Measurements from ENCODE around the gene UFD1. TPM values are rescaled to one million over a fixed set of nuclear protein-coding genes. Genes with fewer than 3 reads are reported as not detected.

UFD1 gene, protein sequence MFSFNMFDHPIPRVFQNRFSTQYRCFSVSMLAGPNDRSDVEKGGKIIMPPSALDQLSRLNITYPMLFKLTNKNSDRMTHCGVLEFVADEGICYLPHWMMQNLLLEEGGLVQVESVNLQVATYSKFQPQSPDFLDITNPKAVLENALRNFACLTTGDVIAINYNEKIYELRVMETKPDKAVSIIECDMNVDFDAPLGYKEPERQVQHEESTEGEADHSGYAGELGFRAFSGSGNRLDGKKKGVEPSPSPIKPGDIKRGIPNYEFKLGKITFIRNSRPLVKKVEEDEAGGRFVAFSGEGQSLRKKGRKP
- total RNA-seq = 10 to 100 TPM; 27.9 to 56.1 (median 52.5) TPM

DNA sequence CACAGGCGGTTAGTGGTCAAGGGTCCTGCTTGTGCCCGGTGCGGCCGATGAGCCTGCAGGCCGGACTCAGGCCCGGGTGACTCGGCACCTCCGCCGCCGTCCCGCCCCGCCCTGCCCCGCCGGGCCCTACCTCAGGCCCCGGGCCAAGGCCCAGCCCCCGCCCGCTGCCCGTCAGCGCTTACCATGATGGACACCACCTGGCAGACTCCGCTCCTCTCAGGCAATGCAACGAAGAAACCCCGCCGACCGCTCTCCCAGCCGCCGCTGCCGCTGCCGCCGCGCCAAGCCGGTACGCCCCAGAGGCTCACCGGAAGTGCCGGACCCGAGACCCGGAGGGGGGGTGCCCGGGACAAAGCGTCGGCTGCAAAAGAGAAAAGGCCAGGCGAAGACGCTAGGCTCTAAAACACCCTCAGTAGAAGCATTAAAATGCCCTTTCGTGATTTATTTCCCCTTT, at the start of gene UFD1:
Gene UFD1 (minus strand): TSS at position 293 of the 454 bp plus-strand sequence. CDS start 108 bp downstream, at position 185.
- H3K4me3 ChIP-seq = peak within 1 kb of the TSS; percentile 75
- peak within 1 kb of the TSS; percentile 97 for H3K27ac ChIP-seq
- H3K36me3 ChIP-seq = peaks cover 8% of the 10 kb centered on the region
- peak; percentile 86 to 90 for DNase-seq (ENCODE audit: low spot score in 2 of 2)
- H3K9me3 ChIP-seq = no peaks in the 10 kb centered on the region
- H3K4me1 ChIP-seq = peaks cover 48% of the 10 kb centered on the region
- no peak for TF ChIP-seq CTCF (IDR thresholded peaks at IDR 0.05)
- no peak for TF ChIP-seq POLR2A (IDR thresholded peaks at IDR 0.05)
- peak in 2 of 3 donors; percentile 59 to 82 for TF ChIP-seq POLR2AphosphoS5 (IDR thresholded peaks at IDR 0.05)
- H3K27me3 ChIP-seq = no peaks in the 10 kb centered on the region
- WGBS = 0% methylated on average over 16 of the region's 42 CpGs

GRCh38 chr22:19527861-19528417, 48.9 kb upstream of the UFD1 start:
- 89% methylated on average over 17 of the region's 17 CpGs for WGBS
- Histone ChIP-seq H3K36me3 (no peaks in the 10 kb centered on the region), H3K9me3 (no peaks in the 10 kb centered on the region), H3K4me1 (peaks cover 18% of the 10 kb centered on the region), H3K4me3 (no peak overlapping the region), H3K27me3 (peaks cover 40% of the 10 kb centered on the region), H3K27ac (no peak overlapping the region)
- TF ChIP-seq POLR2A (IDR thresholded peaks at IDR 0.05) (no peak), CTCF (IDR thresholded peaks at IDR 0.05) (no peak), POLR2AphosphoS5 (IDR thresholded peaks at IDR 0.05) (no peak), EP300 (IDR thresholded peaks at IDR 0.05) (no peak)
- peak in 1 of 2 donors; percentile 55 for DNase-seq (ENCODE audit: low spot score in 2 of 2)

GRCh38 chr22:19527321-19527721, 48.3 kb upstream of the UFD1 start:
- Histone ChIP-seq H3K27ac (no peak overlapping the region), H3K4me3 (no peak overlapping the region), H3K9me3 (no peaks in the 10 kb centered on the region), H3K36me3 (no peaks in the 10 kb centered on the region), H3K4me1 (peaks cover 19% of the 10 kb centered on the region), H3K27me3 (peaks cover 46% of the 10 kb centered on the region)
- TF ChIP-seq EP300 (IDR thresholded peaks at IDR 0.05) (no peak), POLR2AphosphoS5 (IDR thresholded peaks at IDR 0.05) (no peak), POLR2A (IDR thresholded peaks at IDR 0.05) (no peak), CTCF (IDR thresholded peaks at IDR 0.05) (no peak)
- peak in 1 of 2 donors; percentile 56 for DNase-seq (ENCODE audit: low spot score in 2 of 2)
- WGBS = 87% methylated on average over 5 of the region's 5 CpGs

DNA sequence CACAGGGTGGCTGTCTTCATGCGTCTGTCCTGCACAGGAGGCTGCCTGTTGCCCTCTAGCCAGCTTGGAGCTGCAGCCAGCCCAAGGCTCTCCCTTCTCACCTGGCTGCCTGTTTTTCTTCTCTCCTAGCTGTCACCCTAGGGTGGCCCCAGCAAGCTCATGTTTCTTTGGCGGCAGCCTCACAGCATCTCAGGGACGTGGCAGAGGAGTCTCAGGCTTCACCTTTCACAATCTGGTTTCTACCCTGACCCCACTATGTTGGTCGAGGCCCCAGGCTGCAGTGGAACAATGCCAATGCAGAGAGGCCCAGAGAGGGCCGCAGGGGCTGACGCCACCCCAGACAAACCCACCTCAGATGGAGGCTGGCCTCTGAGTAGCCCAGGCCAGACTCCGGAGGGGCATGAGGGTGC, 47.7 kb upstream of the UFD1 start:
- Histone ChIP-seq H3K4me3 (no peak overlapping the region), H3K9me3 (no peaks in the 10 kb centered on the region), H3K4me1 (peaks cover 19% of the 10 kb centered on the region), H3K36me3 (no peaks in the 10 kb centered on the region), H3K27ac (no peak overlapping the region), H3K27me3 (peaks cover 46% of the 10 kb centered on the region)
- WGBS = 92% methylated on average over 6 of the region's 7 CpGs
- peak in 1 of 2 donors; percentile 32 for DNase-seq (ENCODE audit: low spot score in 2 of 2)
- TF ChIP-seq CTCF (IDR thresholded peaks at IDR 0.05) (no peak), EP300 (IDR thresholded peaks at IDR 0.05) (no peak), POLR2A (IDR thresholded peaks at IDR 0.05) (no peak), POLR2AphosphoS5 (IDR thresholded peaks at IDR 0.05) (no peak)

DNA sequence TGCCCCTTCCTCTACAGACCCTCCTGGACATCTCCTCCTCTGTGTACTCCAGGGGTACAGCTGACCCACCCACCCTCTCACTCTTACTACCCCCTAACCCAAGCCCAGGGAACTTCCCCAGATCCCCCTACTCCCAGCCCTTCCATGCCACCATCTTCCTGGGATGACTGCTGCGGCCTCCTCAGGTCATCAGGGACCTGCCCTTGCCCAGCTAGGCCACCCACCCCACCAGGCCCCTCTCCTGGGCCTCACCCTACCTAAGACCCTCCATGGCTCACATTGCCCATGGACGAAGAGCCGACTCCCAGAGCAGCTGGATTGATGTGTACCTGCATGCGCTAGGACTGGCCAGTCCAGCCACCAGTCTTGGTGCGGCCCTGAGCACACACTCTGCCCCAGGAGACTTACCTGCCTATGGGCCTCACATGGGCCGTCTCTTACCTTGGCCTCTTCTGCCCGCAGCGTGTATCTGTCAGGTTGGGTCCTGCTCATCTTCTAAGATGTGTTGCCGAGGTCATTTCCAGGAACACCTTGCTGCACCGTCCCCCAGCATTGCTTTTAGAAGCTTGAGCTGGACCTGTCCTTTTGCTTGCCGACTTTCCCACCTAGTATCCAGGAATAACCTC, 47.2 kb upstream of the UFD1 start:
- peaks cover 46% of the 10 kb centered on the region for H3K27me3 ChIP-seq
- no peak for TF ChIP-seq EP300 (IDR thresholded peaks at IDR 0.05)
- TF ChIP-seq POLR2A (IDR thresholded peaks at IDR 0.05) = no peak
- TF ChIP-seq CTCF (IDR thresholded peaks at IDR 0.05) = no peak
- no peak for TF ChIP-seq POLR2AphosphoS5 (IDR thresholded peaks at IDR 0.05)
- H3K27ac ChIP-seq = no peak overlapping the region
- no peak overlapping the region for H3K4me3 ChIP-seq
- H3K4me1 ChIP-seq = peaks cover 19% of the 10 kb centered on the region
- DNase-seq (ENCODE audit: low spot score in 2 of 2) = peak in 1 of 2 donors; percentile 67
- no peaks in the 10 kb centered on the region for H3K36me3 ChIP-seq
- no peaks in the 10 kb centered on the region for H3K9me3 ChIP-seq
- 94% methylated on average over 11 of the region's 11 CpGs for WGBS
